Endothelial cell (in vitro differentiated cells): ENCODE measurements around the gene CCDC152. TPM values are rescaled to one million over a fixed set of nuclear protein-coding genes. Genes with fewer than 3 reads are reported as not detected.

Source experiments
- DNase-seq: peaks from one replicate; pipeline ENCODE4 v3.0.0; 2021; ENCODE audit warnings: low spot score
- H3K27ac Mint-ChIP-seq: one replicate; pipeline ENCODE4 v1.8.0; 2021; ENCODE audit warnings: mixed read lengths, inconsistent platforms; ENCODE audit not compliant: unreplicated experiment
- H3K27me3 Mint-ChIP-seq: one replicate; pipeline ENCODE4 v1.8.0; 2021; ENCODE audit warnings: mild to moderate bottlenecking, moderate library complexity, mixed read lengths, inconsistent platforms; ENCODE audit not compliant: unreplicated experiment
- H3K36me3 Mint-ChIP-seq: one replicate; pipeline ENCODE4 v1.8.0; 2021; ENCODE audit warnings: mild to moderate bottlenecking, low read depth, mixed read lengths, inconsistent platforms; ENCODE audit not compliant: unreplicated experiment
- H3K4me1 Mint-ChIP-seq: one replicate; pipeline ENCODE4 v1.8.0; 2021; ENCODE audit warnings: mild to moderate bottlenecking, mixed read lengths, inconsistent platforms; ENCODE audit not compliant: unreplicated experiment
- H3K4me3 Mint-ChIP-seq: one replicate; pipeline ENCODE4 v1.8.0; 2021; ENCODE audit warnings: mild to moderate bottlenecking, mixed read lengths, inconsistent platforms; ENCODE audit not compliant: unreplicated experiment
- H3K9me3 Mint-ChIP-seq: one replicate; pipeline ENCODE4 v1.8.0; 2021; ENCODE audit warnings: mixed read lengths, inconsistent platforms; ENCODE audit not compliant: unreplicated experiment
- CTCF ChIP-seq: fragments of 200-600 bp; sonication (generic); IDR thresholded peaks from one replicate; pipeline ENCODE4 v1.5.0; 2021; ENCODE audit warnings: antibody characterized with exemption; ENCODE audit not compliant: unreplicated experiment
- total RNA-seq: library from RNA; stranded (reverse); fragmentation: NEBNext Ultra II Directional; extraction: Animal tissue kit (Norgen Biotek cat#: 25700); gene quantifications from one replicate; pipeline ENCODE4 v1.2.1, GENCODE V29; 2021; ENCODE audit not compliant: unreplicated experiment

The CCDC152 gene
- total RNA-seq, 1 donor from 2014 or later: 2.8 TPM

GRCh38 chr5:42799668-42800114, 43.1 kb downstream of the CCDC152 start:
- no peak for TF ChIP-seq CTCF
- no peak for DNase-seq
- Mint-ChIP-seq H3K27me3 (no peaks in the 10 kb centered on the region), H3K27ac (no peak overlapping the region), H3K9me3 (no peaks in the 10 kb centered on the region), H3K4me1 (no peaks in the 10 kb centered on the region), H3K4me3 (no peak overlapping the region), H3K36me3 (no peaks in the 10 kb centered on the region)

- no peak for DNase-seq
- no peak for TF ChIP-seq CTCF
- Mint-ChIP-seq H3K36me3 (no peaks in the 10 kb centered on the region), H3K4me1 (peaks cover 1% of the 10 kb centered on the region), H3K4me3 (no peak overlapping the region), H3K27ac (no peak overlapping the region), H3K9me3 (no peaks in the 10 kb centered on the region), H3K27me3 (no peaks in the 10 kb centered on the region)
Measured at GRCh38 chr5:42800748-42801330, 44.2 kb downstream of the CCDC152 start.

GRCh38 chr5:42801516-42802166, 45.0 kb downstream of the CCDC152 start:
- H3K9me3 Mint-ChIP-seq: no peaks in the 10 kb centered on the region
- no peaks in the 10 kb centered on the region for H3K27me3 Mint-ChIP-seq
- DNase-seq: no peak
- peaks cover 9% of the 10 kb centered on the region for H3K4me1 Mint-ChIP-seq
- no peak for TF ChIP-seq CTCF
- H3K27ac Mint-ChIP-seq: no peak overlapping the region
- no peak overlapping the region for H3K4me3 Mint-ChIP-seq
- no peaks in the 10 kb centered on the region for H3K36me3 Mint-ChIP-seq

- TF ChIP-seq CTCF: no peak
- DNase-seq: no peak
- Mint-ChIP-seq H3K9me3 (no peaks in the 10 kb centered on the region), H3K27ac (no peak overlapping the region), H3K4me3 (no peak overlapping the region), H3K27me3 (no peaks in the 10 kb centered on the region), H3K36me3 (no peaks in the 10 kb centered on the region), H3K4me1 (peaks cover 14% of the 10 kb centered on the region)
Measured at GRCh38 chr5:42804717-42805339, 48.2 kb downstream of the CCDC152 start.
